GM18858 (cell line): ENCODE data around the gene EDN2.

Source experiments
- ATAC-seq: cut with Tn5 transposase; IDR thresholded peaks from one replicate; pipeline ENCODE4 v1.9.1; 2021; ENCODE audit not compliant: unreplicated experiment

The EDN2 gene

GRCh38 chr1:41484402-41485241 lies at the start of gene EDN2:
EDN2 (minus strand) TSS chr1:41484683; CDS start chr1:41484601, 82 bp downstream.
- ATAC-seq = no peak

- ATAC-seq = no peak
Measured at GRCh38 chr1:41533731-41534080, 49.2 kb upstream of the EDN2 start.

GRCh38 chr1:41533016-41533730 lies 48.7 kb upstream of the EDN2 start:
- no peak for ATAC-seq

GRCh38 chr1:41532206-41532975 lies 47.9 kb upstream of the EDN2 start:
- no peak for ATAC-seq

- no peak for ATAC-seq
Measured at GRCh38 chr1:41530411-41530810, 45.9 kb upstream of the EDN2 start.

- ATAC-seq = no peak
Measured at GRCh38 chr1:41529621-41530395, 45.3 kb upstream of the EDN2 start.

- no peak for ATAC-seq
Measured at GRCh38 chr1:41528726-41529605, 44.5 kb upstream of the EDN2 start.

- ATAC-seq = no peak
Measured at GRCh38 chr1:41528106-41528505, 43.6 kb upstream of the EDN2 start.

- no peak for ATAC-seq
Measured at GRCh38 chr1:41526956-41527561, 42.6 kb upstream of the EDN2 start.

- no peak for ATAC-seq
Measured at GRCh38 chr1:41525891-41526587, 41.6 kb upstream of the EDN2 start.

- no peak for ATAC-seq
Measured at GRCh38 chr1:41524676-41525675, 40.5 kb upstream of the EDN2 start.

- no peak for ATAC-seq
Measured at GRCh38 chr1:41523949-41524675, 39.6 kb upstream of the EDN2 start.

- ATAC-seq = no peak
Measured at GRCh38 chr1:41523071-41523470, 38.6 kb upstream of the EDN2 start.

GRCh38 chr1:41521766-41522165 lies 37.3 kb upstream of the EDN2 start:
- ATAC-seq = no peak

- ATAC-seq = no peak
Measured at GRCh38 chr1:41520951-41521752, 36.7 kb upstream of the EDN2 start.

- ATAC-seq = no peak
Measured at GRCh38 chr1:41519667-41520066, 35.2 kb upstream of the EDN2 start.
